Spleen (tissue), 7 donors: ENCODE measurements around the gene CIITA.

Experiments
- CTCF ChIP-seq, 11 experiments: fragments of 200-600 bp in 7 of 11; fragments of 450-650 bp in 4 of 11; sonication (generic) in 4 of 11; IDR thresholded peaks in 8 of 11; conservative IDR thresholded peaks in 3 of 11; 1 replicate in 7 of 11; 2 replicates in 4 of 11; pipeline versions ENCODE4 v1.4.0 to v1.8.0; 2016 to 2021; ENCODE audit warnings: antibody characterized with exemption in 11 of 11, inconsistent platforms in 4 of 11, mild to moderate bottlenecking in 1 of 11
- POLR2A ChIP-seq, 3 donors: fragments of 450-650 bp; IDR thresholded peaks; one replicate each; pipeline ENCODE4 v1.5.1; 2017; ENCODE audit warnings: antibody characterized with exemption in 3 of 3, mild to moderate bottlenecking in 1 of 3
- donor health status: DM: no; HTN: no; CAD: no; lungs with moderate emphysema.
- donor health status: DM: no; HTN: no; CAD: no.
- donor health status: DM: no; HTN: no; CAD: no.

GRCh38 chr16:10961231-10961630 is 84.2 kb downstream of the CIITA start:
- no peak for TF ChIP-seq CTCF (IDR thresholded peaks at IDR 0.05 in 8 of 11, conservative IDR thresholded peaks at IDR 0.05 in 3 of 11)
- no peak for TF ChIP-seq POLR2A (IDR thresholded peaks at IDR 0.05)
